ENCODE results near the gene KCNK10.

DNA sequence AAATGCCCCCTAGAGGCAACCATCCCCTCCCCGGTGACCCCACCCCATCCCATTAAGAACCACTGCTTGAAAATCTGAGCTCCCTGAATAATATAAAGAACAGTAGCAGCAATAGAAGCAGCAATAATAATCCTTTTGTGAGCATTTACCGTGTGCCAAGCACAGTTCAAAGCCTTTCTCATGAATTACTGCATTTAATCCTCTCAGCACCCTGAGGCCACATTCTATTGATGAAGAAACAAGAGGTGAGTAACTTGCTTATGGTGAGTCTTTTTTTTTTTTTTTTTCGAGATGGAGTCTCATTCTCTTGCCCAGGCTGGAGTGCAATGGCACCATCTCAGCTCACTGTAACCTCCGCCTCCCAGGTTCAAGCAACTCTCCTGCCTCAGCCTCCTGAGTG, 65.0 kb downstream of the KCNK10 start:
- TF ChIP-seq CTCF (IDR thresholded peaks at IDR 0.05), result no peak
- no peak for TF ChIP-seq POLR2A (IDR thresholded peaks at IDR 0.05)
- no peak for TF ChIP-seq POLR2AphosphoS5 (IDR thresholded peaks at IDR 0.05)

All from gastroesophageal sphincter (tissue), 3 donors.